Testis (tissue), 2 donors: ENCODE data around the gene THRB.

Experiments used
- POLR2A ChIP-seq: fragments of 450-650 bp; IDR thresholded peaks from one replicate; pipeline ENCODE4 v1.6.1; 2017; ENCODE audit warnings: antibody characterized with exemption, mild to moderate bottlenecking, moderate library complexity
- TF ChIP-seq, protein P1 (sequence below), 3 experiments: fragments of 450-650 bp in 2 of 3; fragments of 200-600 bp in 1 of 3; sonication (generic) in 1 of 3; IDR thresholded peaks; one replicate each; pipeline ENCODE4 v1.5.1; 2016 to 2019; ENCODE audit warnings: antibody characterized with exemption in 3 of 3, mild to moderate bottlenecking in 2 of 3, moderate library complexity in 1 of 3

DNA sequence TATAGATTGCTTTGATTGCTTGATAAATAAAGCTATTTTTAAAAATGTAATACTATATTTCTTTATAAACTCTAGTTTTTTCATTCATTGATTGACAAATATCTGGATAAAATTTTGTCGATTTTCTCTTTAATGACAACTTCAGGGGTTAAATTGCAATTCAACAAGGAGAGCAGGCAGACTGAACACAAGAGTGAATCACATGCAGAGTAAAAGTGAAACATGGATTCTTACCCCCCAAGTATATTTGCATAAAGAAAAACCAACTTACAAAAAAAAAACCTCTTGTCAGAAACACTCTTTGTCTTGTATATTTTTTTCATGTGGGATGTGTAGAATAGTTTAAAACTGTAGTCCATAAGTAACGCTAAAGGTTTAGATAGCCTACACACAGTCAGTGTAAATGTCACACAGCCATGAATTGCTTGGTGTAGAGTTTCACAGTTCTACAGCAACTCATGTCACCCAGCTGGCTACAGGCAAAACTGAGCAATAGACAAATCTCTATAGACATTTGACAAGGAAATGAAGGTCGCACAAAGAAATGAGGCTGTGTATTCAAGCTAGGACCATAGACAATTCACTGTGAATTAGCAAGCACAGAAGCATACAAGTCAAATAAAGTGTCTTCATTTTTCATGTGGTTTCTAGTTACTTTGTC, 141.6 kb downstream of the THRB start:
- TF ChIP-seq, protein P1, sequence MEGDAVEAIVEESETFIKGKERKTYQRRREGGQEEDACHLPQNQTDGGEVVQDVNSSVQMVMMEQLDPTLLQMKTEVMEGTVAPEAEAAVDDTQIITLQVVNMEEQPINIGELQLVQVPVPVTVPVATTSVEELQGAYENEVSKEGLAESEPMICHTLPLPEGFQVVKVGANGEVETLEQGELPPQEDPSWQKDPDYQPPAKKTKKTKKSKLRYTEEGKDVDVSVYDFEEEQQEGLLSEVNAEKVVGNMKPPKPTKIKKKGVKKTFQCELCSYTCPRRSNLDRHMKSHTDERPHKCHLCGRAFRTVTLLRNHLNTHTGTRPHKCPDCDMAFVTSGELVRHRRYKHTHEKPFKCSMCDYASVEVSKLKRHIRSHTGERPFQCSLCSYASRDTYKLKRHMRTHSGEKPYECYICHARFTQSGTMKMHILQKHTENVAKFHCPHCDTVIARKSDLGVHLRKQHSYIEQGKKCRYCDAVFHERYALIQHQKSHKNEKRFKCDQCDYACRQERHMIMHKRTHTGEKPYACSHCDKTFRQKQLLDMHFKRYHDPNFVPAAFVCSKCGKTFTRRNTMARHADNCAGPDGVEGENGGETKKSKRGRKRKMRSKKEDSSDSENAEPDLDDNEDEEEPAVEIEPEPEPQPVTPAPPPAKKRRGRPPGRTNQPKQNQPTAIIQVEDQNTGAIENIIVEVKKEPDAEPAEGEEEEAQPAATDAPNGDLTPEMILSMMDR (IDR thresholded peaks at IDR 0.05), result no peak
- no peak for TF ChIP-seq POLR2A
